Coronary artery (tissue), 2 donors: ENCODE measurements around the gene TSPYL1.
A peak's percentile ranks its signal among the peaks of the same experiment; 100 is the strongest.

Experiments
- DNase-seq: peaks from one replicate; pipeline ENCODE4 v3.0.0-alpha.2; 2017; ENCODE audit warnings: low spot score
- H3K27ac ChIP-seq, 2 donors: fragments of 200-600 bp; sonication (generic); one replicate each; pipeline ENCODE4 v1.5.1; 2016 to 2019
- H3K4me3 ChIP-seq: fragments of 200-600 bp; sonication (generic); 2 replicates; pipeline ENCODE4 v1.5.1; 2016; ENCODE audit warnings: mild to moderate bottlenecking, moderate library complexity
- CTCF ChIP-seq: fragments of 200-600 bp; sonication (generic); IDR thresholded peaks from one replicate; pipeline ENCODE4 v1.5.1; 2019; ENCODE audit warnings: antibody characterized with exemption

The TSPYL1 gene

GRCh38 chr6:116283191-116283590 lies 3.5 kb upstream of the TSPYL1 start:
- Histone ChIP-seq H3K4me3 (no peak overlapping the region), H3K27ac (no peak overlapping the region)
- TF ChIP-seq CTCF: no peak
- no peak for DNase-seq

- H3K27ac ChIP-seq: no peak overlapping the region
- TF ChIP-seq CTCF: no peak
- no peak for DNase-seq
- no peak overlapping the region for H3K4me3 ChIP-seq
Measured at GRCh38 chr6:116282698-116283097, 3.0 kb upstream of the TSPYL1 start.

GRCh38 chr6:116280933-116281316 lies 1.2 kb upstream of the TSPYL1 start:
- Histone ChIP-seq H3K4me3 (peak overlapping the region; percentile 97), H3K27ac (peak overlapping the region; percentile 97 to 99)
- TF ChIP-seq CTCF: no peak
- DNase-seq: no peak

GRCh38 chr6:116280161-116280932 lies 617 bp upstream of the TSPYL1 start:
- peak overlapping the region; percentile 97 for H3K4me3 ChIP-seq
- no peak for TF ChIP-seq CTCF
- peak overlapping the region; percentile 97 to 99 for H3K27ac ChIP-seq
- no peak for DNase-seq

- no peak for TF ChIP-seq CTCF
- DNase-seq: no peak
- Histone ChIP-seq H3K4me3 (peak overlapping the region; percentile 97), H3K27ac (peak overlapping the region; percentile 97 to 99)
Measured at GRCh38 chr6:116278854-116279231, 887 bp downstream of the TSPYL1 start.

- Histone ChIP-seq H3K27ac (peak overlapping the region; percentile 97 to 99), H3K4me3 (peak overlapping the region; percentile 97)
- TF ChIP-seq CTCF: no peak
- no peak for DNase-seq
Measured at GRCh38 chr6:116278481-116278829, 1.3 kb downstream of the TSPYL1 start.

GRCh38 chr6:116277124-116277523 lies 2.6 kb downstream of the TSPYL1 start:
- Histone ChIP-seq H3K4me3 (peak overlapping the region; percentile 97), H3K27ac (peak overlapping the region in 1 of 2 donors; percentile 18)
- DNase-seq: no peak
- no peak for TF ChIP-seq CTCF
